HEK293T (cell line): ENCODE data around the gene HTT.

Experiments used
- BHLHE40 ChIP-seq: fragments of 450-650 bp; IDR thresholded peaks from 2 replicates; pipeline ENCODE4 v1.6.1; 2016; ENCODE audit warnings: mild to moderate bottlenecking, moderate library complexity, borderline replicate concordance
- CTBP1 ChIP-seq: fragments of 450-650 bp; IDR thresholded peaks from 2 replicates; pipeline ENCODE4 v1.6.1; 2016; ENCODE audit warnings: borderline replicate concordance
- HDGF ChIP-seq: fragments of 450-650 bp; IDR thresholded peaks from 2 replicates; pipeline ENCODE4 v1.6.1; 2017; ENCODE audit warnings: antibody characterized with exemption, borderline replicate concordance
- SP1 ChIP-seq: fragments of 450-650 bp; IDR thresholded peaks from 2 replicates; pipeline ENCODE4 v1.6.1; 2017

GRCh38 chr4:3217266-3217665 is 142.8 kb downstream of the HTT start:
- no peak for TF ChIP-seq HDGF
- no peak for TF ChIP-seq BHLHE40
- TF ChIP-seq SP1 = no peak
- no peak for TF ChIP-seq CTBP1
